ENCODE data around the gene CDKL5. TPM values are rescaled to one million over a fixed set of nuclear protein-coding genes. Genes with fewer than 3 reads are reported as not detected.

CDKL5 gene
- total and polyA plus RNA-seq, 2 donors (not counting 1 experiment from before 2014, with no cell fraction given): 0.72 to 4.6 TPM

GRCh38 chrX:18561020-18561419 lies 135.6 kb downstream of the CDKL5 start:
- H3K27me3 ChIP-seq (replicated peaks in 1 of 4; ENCODE audit: control extremely low read depth in 1 of 4, control insufficient read depth in 3 of 4, insufficient read depth in 4 of 4, low read length in 3 of 4): no peaks in the 10 kb centered on the region
- H3K4me1 ChIP-seq (ENCODE audit: control insufficient read depth in 2 of 2, insufficient read depth in 2 of 2, low read length in 2 of 2): no peaks in the 10 kb centered on the region
- no peak overlapping the region for H3K4me3 Mint-ChIP-seq
- POLR2A ChIA-PET: no interaction called here
- no peaks in the 10 kb centered on the region for H3K4me1 Mint-ChIP-seq
- H3K9me3 ChIP-seq (ENCODE audit: control extremely low read depth in 1 of 3, control insufficient read depth in 2 of 3, insufficient read depth in 1 of 3, low read length in 2 of 3): no peaks in the 10 kb centered on the region
- CTCF ChIA-PET: no interaction called here
- no peaks in the 10 kb centered on the region for H3K79me2 ChIP-seq (ENCODE audit: control insufficient read depth, insufficient read depth, low read length)
- H4K20me1 ChIP-seq (ENCODE audit: control insufficient read depth, insufficient read depth, low read length, poor library complexity, severe bottlenecking): no peaks in the 10 kb centered on the region
- DNase-seq: no peak
- H3K27ac ChIP-seq (ENCODE audit: low read length in 2 of 2): no peak overlapping the region
- ATAC-seq (ENCODE audit: low read depth): no peak
- intact Hi-C loops (cut with micrococcal nuclease): no loop called here
- H3K27ac Mint-ChIP-seq: no peak overlapping the region
- H3K4me2 ChIP-seq (replicated peaks; ENCODE audit: low read depth, low read length, poor library complexity, severe bottlenecking): no peak overlapping the region
- no CpG with 5 or more reads among the region's 1 CpG for WGBS (ENCODE audit: insufficient coverage)
- TF ChIP-seq CTCF (IDR thresholded peaks at IDR 0.05) (no peak), EZH2 (IDR thresholded peaks at IDR 0.05; ENCODE audit: borderline replicate concordance, insufficient read depth, low read depth, low read length, poor library complexity, severe bottlenecking) (no peak)
- no peak overlapping the region for H3K9ac ChIP-seq (ENCODE audit: low read length)
- H3K9me3 Mint-ChIP-seq (ENCODE audit: insufficient read depth): no peaks in the 10 kb centered on the region
- no peaks in the 10 kb centered on the region for H3K27me3 Mint-ChIP-seq
- no peak overlapping the region for H3K4me3 ChIP-seq (ENCODE audit: control extremely low read depth in 1 of 5, extremely low read depth in 1 of 5, insufficient read depth in 1 of 5, low read depth in 2 of 5, low read length in 4 of 5)
- no peaks in the 10 kb centered on the region for H3K36me3 ChIP-seq (replicated peaks in 1 of 2; ENCODE audit: control extremely low read depth in 1 of 2, control insufficient read depth in 1 of 2, extremely low read depth in 1 of 2, insufficient read depth in 2 of 2, low read length in 1 of 2)
- H2AFZ ChIP-seq (ENCODE audit: insufficient read depth, low read depth, low read length, poor library complexity, severe bottlenecking): no peak overlapping the region

- H3K4me1 ChIP-seq (ENCODE audit: control insufficient read depth in 2 of 2, insufficient read depth in 2 of 2, low read length in 2 of 2): no peaks in the 10 kb centered on the region
- no peak overlapping the region for H3K4me3 ChIP-seq (ENCODE audit: control extremely low read depth in 1 of 5, extremely low read depth in 1 of 5, insufficient read depth in 1 of 5, low read depth in 2 of 5, low read length in 4 of 5)
- H3K4me3 Mint-ChIP-seq: no peak overlapping the region
- intact Hi-C loops (cut with micrococcal nuclease): no loop called here
- H4K20me1 ChIP-seq (ENCODE audit: control insufficient read depth, insufficient read depth, low read length, poor library complexity, severe bottlenecking): no peaks in the 10 kb centered on the region
- H3K27ac ChIP-seq (ENCODE audit: low read length in 2 of 2): no peak overlapping the region
- POLR2A ChIA-PET: no interaction called here
- H3K36me3 ChIP-seq (replicated peaks in 1 of 2; ENCODE audit: control extremely low read depth in 1 of 2, control insufficient read depth in 1 of 2, extremely low read depth in 1 of 2, insufficient read depth in 2 of 2, low read length in 1 of 2): no peaks in the 10 kb centered on the region
- H3K9me3 ChIP-seq (ENCODE audit: control extremely low read depth in 1 of 3, control insufficient read depth in 2 of 3, insufficient read depth in 1 of 3, low read length in 2 of 3): no peaks in the 10 kb centered on the region
- no peak overlapping the region for H3K27ac Mint-ChIP-seq
- H3K27me3 Mint-ChIP-seq: no peaks in the 10 kb centered on the region
- TF ChIP-seq CTCF (IDR thresholded peaks at IDR 0.05) (no peak), EZH2 (IDR thresholded peaks at IDR 0.05; ENCODE audit: borderline replicate concordance, insufficient read depth, low read depth, low read length, poor library complexity, severe bottlenecking) (no peak)
- no peak for DNase-seq
- H3K27me3 ChIP-seq (replicated peaks in 1 of 4; ENCODE audit: control extremely low read depth in 1 of 4, control insufficient read depth in 3 of 4, insufficient read depth in 4 of 4, low read length in 3 of 4): no peaks in the 10 kb centered on the region
- H3K9me3 Mint-ChIP-seq (ENCODE audit: insufficient read depth): no peaks in the 10 kb centered on the region
- H3K4me1 Mint-ChIP-seq: no peaks in the 10 kb centered on the region
- no peak overlapping the region for H3K9ac ChIP-seq (ENCODE audit: low read length)
- 100% methylated on average over 1 of the region's 1 CpG for WGBS (ENCODE audit: insufficient coverage)
- no peak overlapping the region for H2AFZ ChIP-seq (ENCODE audit: insufficient read depth, low read depth, low read length, poor library complexity, severe bottlenecking)
- CTCF ChIA-PET: no interaction called here
- no peak for ATAC-seq (ENCODE audit: low read depth)
- H3K4me2 ChIP-seq (replicated peaks; ENCODE audit: low read depth, low read length, poor library complexity, severe bottlenecking): no peak overlapping the region
- H3K79me2 ChIP-seq (ENCODE audit: control insufficient read depth, insufficient read depth, low read length): no peaks in the 10 kb centered on the region
These were observed 140.3 kb downstream of the CDKL5 start for GRCh38 chrX:18565727-18566126.

All from B cell (primary cell).